B cell (primary cell): ENCODE data around the gene SEMA4D.

Source experiments
- EZH2 ChIP-seq: IDR thresholded peaks from 2 replicates; pipeline ENCODE4 v1.6.1; 2012; ENCODE audit warnings: borderline replicate concordance, low read depth, mild to moderate bottlenecking, moderate library complexity, low read length; ENCODE audit not compliant: insufficient read depth, poor library complexity, severe bottlenecking
- TF ChIP-seq, protein P1 (sequence below): fragments of 200-600 bp; IDR thresholded peaks from one replicate; pipeline ENCODE4 v1.8.0; 2022; ENCODE audit warnings: antibody characterized with exemption, mild to moderate bottlenecking

GRCh38 chr9:89505048-89505447 is 7.1 kb upstream of the SEMA4D start:
- TF ChIP-seq, protein P1, sequence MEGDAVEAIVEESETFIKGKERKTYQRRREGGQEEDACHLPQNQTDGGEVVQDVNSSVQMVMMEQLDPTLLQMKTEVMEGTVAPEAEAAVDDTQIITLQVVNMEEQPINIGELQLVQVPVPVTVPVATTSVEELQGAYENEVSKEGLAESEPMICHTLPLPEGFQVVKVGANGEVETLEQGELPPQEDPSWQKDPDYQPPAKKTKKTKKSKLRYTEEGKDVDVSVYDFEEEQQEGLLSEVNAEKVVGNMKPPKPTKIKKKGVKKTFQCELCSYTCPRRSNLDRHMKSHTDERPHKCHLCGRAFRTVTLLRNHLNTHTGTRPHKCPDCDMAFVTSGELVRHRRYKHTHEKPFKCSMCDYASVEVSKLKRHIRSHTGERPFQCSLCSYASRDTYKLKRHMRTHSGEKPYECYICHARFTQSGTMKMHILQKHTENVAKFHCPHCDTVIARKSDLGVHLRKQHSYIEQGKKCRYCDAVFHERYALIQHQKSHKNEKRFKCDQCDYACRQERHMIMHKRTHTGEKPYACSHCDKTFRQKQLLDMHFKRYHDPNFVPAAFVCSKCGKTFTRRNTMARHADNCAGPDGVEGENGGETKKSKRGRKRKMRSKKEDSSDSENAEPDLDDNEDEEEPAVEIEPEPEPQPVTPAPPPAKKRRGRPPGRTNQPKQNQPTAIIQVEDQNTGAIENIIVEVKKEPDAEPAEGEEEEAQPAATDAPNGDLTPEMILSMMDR: no peak
- TF ChIP-seq EZH2: no peak
